Neural cell (in vitro differentiated cells): ENCODE results near the gene PRPF4. TPM values are rescaled to one million over a fixed set of nuclear protein-coding genes. Genes with fewer than 3 reads are reported as not detected.

Experiments used
- H2AFZ ChIP-seq: fragments of 200-600, 300-800 bp; sonication (generic), shearing (Covaris generic); 2 replicates; pipeline ENCODE4 v1.6.0; 2014; ENCODE audit warnings: low read depth, mild to moderate bottlenecking, antibody characterized with exemption, low read length, moderate library complexity
- H3F3A ChIP-seq: fragments of 200-600 bp; shearing (Covaris generic); 2 replicates; pipeline ENCODE4 v1.6.1; 2016; ENCODE audit warnings: mild to moderate bottlenecking, moderate library complexity, mixed read lengths, antibody characterized with exemption, low read length; ENCODE audit not compliant: insufficient read depth, poor library complexity, severe bottlenecking
- H3K27ac ChIP-seq: fragments of 200-600, 300-800 bp; sonication (generic), shearing (Covaris generic); 2 replicates; pipeline ENCODE4 v1.5.1; 2014; ENCODE audit warnings: mild to moderate bottlenecking, low read length, moderate library complexity
- H3K27me3 ChIP-seq: fragments of 300-800, 200-600 bp; sonication (generic), shearing (Covaris generic); 2 replicates; pipeline ENCODE4 v1.6.0; 2014; ENCODE audit warnings: mild to moderate bottlenecking, low read depth, low read length, moderate library complexity; ENCODE audit not compliant: insufficient read depth
- H3K36me3 ChIP-seq: fragments of 300-800, 200-600 bp; sonication (generic), shearing (Covaris generic); 2 replicates; pipeline ENCODE4 v1.5.1; 2014; ENCODE audit warnings: mild to moderate bottlenecking, antibody characterized with exemption, low read length, moderate library complexity; ENCODE audit not compliant: insufficient read depth
- H3K4me2 ChIP-seq: fragments of 300-800, 200-600 bp; sonication (generic), shearing (Covaris generic); 2 replicates; pipeline ENCODE4 v1.6.0; 2014; ENCODE audit warnings: mild to moderate bottlenecking, low read length
- H3K4me3 ChIP-seq: fragments of 300-800, 200-600 bp; sonication (generic), shearing (Covaris generic); 2 replicates; pipeline ENCODE4 v1.5.1; 2014; ENCODE audit warnings: mild to moderate bottlenecking, low read length, moderate library complexity
- H3K79me2 ChIP-seq: fragments of 200-600 bp; shearing (Covaris generic); replicated peaks from 2 replicates; pipeline ENCODE4 v1.6.0; 2014; ENCODE audit warnings: mild to moderate bottlenecking, low read length, moderate library complexity; ENCODE audit not compliant: insufficient read depth
- H3K9ac ChIP-seq: fragments of 300-800, 200-600 bp; sonication (generic), shearing (Covaris generic); 2 replicates; pipeline ENCODE4 v1.6.1; 2016; ENCODE audit warnings: mild to moderate bottlenecking, low read length, mixed read lengths
- H3K9me2 ChIP-seq: fragments of 200-600 bp; shearing (Covaris generic); 2 replicates; pipeline ENCODE4 v1.6.1; 2016; ENCODE audit warnings: mild to moderate bottlenecking, low read length, mixed read lengths; ENCODE audit not compliant: insufficient read depth
- H3K9me3 ChIP-seq: fragments of 200-600, 300-800 bp; sonication (generic), shearing (Covaris generic); 2 replicates; pipeline ENCODE4 v1.6.1; 2016; ENCODE audit warnings: mild to moderate bottlenecking, mixed run types, low read length, moderate library complexity, mixed read lengths
- H4K20me1 ChIP-seq: fragments of 200-600 bp; shearing (Covaris generic); 2 replicates; pipeline ENCODE4 v1.6.1; 2016; ENCODE audit warnings: mild to moderate bottlenecking, mixed run types; ENCODE audit not compliant: insufficient read depth
- CTCF ChIP-seq: fragments of 450-650 bp; IDR thresholded peaks from 2 replicates; pipeline ENCODE4 v1.5.1; 2014; ENCODE audit warnings: antibody characterized with exemption, mild to moderate bottlenecking, moderate library complexity; ENCODE audit not compliant: poor library complexity, severe bottlenecking
- EP300 ChIP-seq: fragments of 450-650 bp; conservative IDR thresholded peaks from 2 replicates; pipeline ENCODE4 v1.6.1; 2014; ENCODE audit warnings: antibody characterized with exemption, mild to moderate bottlenecking, moderate library complexity; ENCODE audit not compliant: poor library complexity, severe bottlenecking
- EZH2 ChIP-seq: fragments of 200-600, 300-800 bp; shearing (Covaris generic), sonication (generic); IDR thresholded peaks from 2 replicates; pipeline ENCODE4 v1.6.1; 2014; ENCODE audit warnings: antibody characterized with exemption, low read length, borderline replicate concordance, mild to moderate bottlenecking; ENCODE audit not compliant: insufficient read depth, poor library complexity, severe bottlenecking
- MXI1 ChIP-seq: fragments of 450-650 bp; conservative IDR thresholded peaks from 2 replicates; pipeline ENCODE4 v1.6.1; 2014; ENCODE audit warnings: antibody characterized with exemption, mild to moderate bottlenecking; ENCODE audit not compliant: poor library complexity, severe bottlenecking
- POLR2AphosphoS5 ChIP-seq: IDR thresholded peaks from 2 replicates; pipeline ENCODE4 v1.6.1; 2012
- RAD21 ChIP-seq: fragments of 450-650 bp; conservative IDR thresholded peaks from 2 replicates; pipeline ENCODE4 v1.6.1; 2014; ENCODE audit warnings: antibody characterized with exemption, mild to moderate bottlenecking, moderate library complexity
- REST ChIP-seq: IDR thresholded peaks from 2 replicates; pipeline ENCODE4 v1.6.1; 2012; ENCODE audit warnings: borderline replicate concordance
- SMC3 ChIP-seq: fragments of 450-650 bp; conservative IDR thresholded peaks from 2 replicates; pipeline ENCODE4 v1.6.1; 2014; ENCODE audit warnings: antibody characterized with exemption, mild to moderate bottlenecking, moderate library complexity; ENCODE audit not compliant: poor library complexity
- polyA plus RNA-seq: library from polyadenylated mRNA; depleted of rRNA; stranded (reverse); fragments of >200 nt; gene quantifications from 2 replicates; pipeline ENCODE4 v1.2.3, GENCODE V29; 2014

The PRPF4 gene
- polyA plus RNA-seq, 1 donor from 2014 or later, result 27.4 TPM

- Histone ChIP-seq H3F3A (no peaks in the 10 kb centered on the region), H4K20me1 (no peaks in the 10 kb centered on the region)
Measured at GRCh38 chr9:113315231-113315630, 39.8 kb downstream of the PRPF4 start.

GRCh38 chr9:113316030-113316429 lies 40.6 kb downstream of the PRPF4 start:
- no peaks in the 10 kb centered on the region for H3K9me2 ChIP-seq
- H3K9ac ChIP-seq, result no peak overlapping the region
- H3K36me3 ChIP-seq, result no peaks in the 10 kb centered on the region
- H3K4me3 ChIP-seq, result no peak overlapping the region
- no peaks in the 10 kb centered on the region for H3K27me3 ChIP-seq
- H3F3A ChIP-seq, result no peaks in the 10 kb centered on the region
- H3K27ac ChIP-seq, result no peak overlapping the region
- no peak overlapping the region for H3K4me2 ChIP-seq
- no peaks in the 10 kb centered on the region for H4K20me1 ChIP-seq
- no peaks in the 10 kb centered on the region for H3K9me3 ChIP-seq
- TF ChIP-seq CTCF, result no peak
- no peak for TF ChIP-seq RAD21
- no peak overlapping the region for H2AFZ ChIP-seq
- H3K79me2 ChIP-seq, result no peaks in the 10 kb centered on the region

More at GRCh38 chr9:113315231-113315630, 39.8 kb downstream of the PRPF4 start:
- Histone ChIP-seq H2AFZ (no peak overlapping the region), H3K27me3 (no peaks in the 10 kb centered on the region), H3K9me2 (no peaks in the 10 kb centered on the region), H3K9me3 (no peaks in the 10 kb centered on the region), H3K27ac (no peak overlapping the region), H3K4me2 (no peak overlapping the region), H3K79me2 (no peaks in the 10 kb centered on the region), H3K9ac (no peak overlapping the region), H3K36me3 (no peaks in the 10 kb centered on the region), H3K4me3 (no peak overlapping the region)
- TF ChIP-seq EZH2, result no peak
- TF ChIP-seq REST, result no peak
- TF ChIP-seq CTCF, result no peak
- no peak for TF ChIP-seq SMC3
- TF ChIP-seq EP300, result no peak
- no peak for TF ChIP-seq POLR2AphosphoS5
- TF ChIP-seq MXI1, result no peak
